ENCODE results near the gene ZNF648.
A peak's percentile ranks its signal among the peaks of the same experiment; 100 is the strongest.

Gene ZNF648

GRCh38 chr1:182064611-182065010 is 3.1 kb upstream of the ZNF648 start:
- no peak for TF ChIP-seq CTCF (IDR thresholded peaks at IDR 0.05; ENCODE audit: insufficient read depth, low read depth, low read length, missing control alignments)
- no peak for DNase-seq (ENCODE audit: low read depth)
- no peak overlapping the region for H3K4me3 ChIP-seq (ENCODE audit: low read length)

- DNase-seq (ENCODE audit: low read depth), result no peak
- H3K4me3 ChIP-seq (ENCODE audit: low read length), result no peak overlapping the region
- TF ChIP-seq CTCF (IDR thresholded peaks at IDR 0.05; ENCODE audit: insufficient read depth, low read depth, low read length, missing control alignments), result no peak
Measured at GRCh38 chr1:182062223-182062622, 711 bp upstream of the ZNF648 start.

DNA sequence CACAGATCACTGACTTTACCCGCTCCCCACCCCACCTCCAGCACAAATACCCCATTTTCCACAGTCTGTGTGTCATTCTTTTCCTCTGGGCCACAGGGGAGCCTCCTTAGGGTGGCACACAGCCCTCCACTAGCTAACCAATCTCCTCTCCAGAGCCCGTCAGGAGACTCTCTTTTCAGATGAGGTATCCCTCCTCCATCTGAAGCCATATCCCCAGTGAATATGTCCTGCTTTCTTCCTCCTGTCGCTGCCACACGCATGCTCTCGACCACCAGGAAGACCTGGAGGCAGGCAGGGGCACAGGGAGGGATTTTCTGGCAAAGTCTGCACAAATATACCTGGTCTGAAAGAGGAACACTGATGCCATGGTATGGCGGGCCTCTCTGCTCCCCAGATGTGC is 635 bp downstream of the ZNF648 start:
- no peak overlapping the region for H3K4me3 ChIP-seq (ENCODE audit: low read length)
- no peak for TF ChIP-seq CTCF (IDR thresholded peaks at IDR 0.05; ENCODE audit: insufficient read depth, low read depth, low read length, missing control alignments)
- DNase-seq (ENCODE audit: low read depth), result no peak

- no peak for DNase-seq (ENCODE audit: low read depth)
- no peak overlapping the region for H3K4me3 ChIP-seq (ENCODE audit: low read length)
- no peak for TF ChIP-seq CTCF (IDR thresholded peaks at IDR 0.05; ENCODE audit: insufficient read depth, low read depth, low read length, missing control alignments)
Measured at GRCh38 chr1:182059936-182060335, 1.6 kb downstream of the ZNF648 start.

DNA sequence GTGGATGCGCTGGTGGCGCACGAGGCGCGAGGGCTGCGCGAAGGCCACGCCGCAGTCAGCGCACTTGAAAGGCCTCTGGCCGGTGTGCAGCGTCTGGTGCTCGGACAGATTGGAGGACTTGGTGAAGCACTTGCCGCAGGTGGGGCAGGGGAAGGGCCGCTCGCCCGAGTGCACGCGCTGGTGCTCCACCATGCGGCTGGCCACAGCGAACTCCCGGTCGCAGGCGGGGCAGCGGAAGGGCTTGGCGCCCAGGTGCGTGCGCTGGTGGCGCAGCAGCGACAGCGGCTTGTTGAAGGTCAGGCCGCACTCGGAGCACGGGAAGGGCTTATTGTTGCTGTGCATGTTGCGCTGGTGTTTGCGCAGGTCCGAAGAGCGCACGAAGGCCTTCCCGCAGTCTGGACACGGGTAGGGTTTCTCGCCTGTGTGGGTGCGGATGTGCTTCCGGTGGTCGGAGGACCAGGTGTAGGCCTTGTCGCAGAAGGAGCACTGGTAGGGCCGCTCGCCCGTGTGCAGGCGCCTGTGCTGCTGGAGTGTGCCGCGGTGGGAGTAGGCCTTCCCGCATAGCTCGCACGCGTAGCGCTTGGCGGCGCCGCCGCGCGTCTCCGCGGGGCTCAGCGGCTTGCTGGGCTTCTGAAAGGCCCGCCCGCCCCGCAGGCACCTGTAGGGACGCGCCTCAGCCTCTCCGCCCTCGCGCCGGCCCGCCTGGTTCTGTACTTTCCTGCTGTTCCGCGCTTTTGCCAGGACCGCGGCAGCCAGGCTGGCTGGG is 4.7 kb downstream of the ZNF648 start:
- TF ChIP-seq CTCF (IDR thresholded peaks at IDR 0.05; ENCODE audit: insufficient read depth, low read depth, low read length, missing control alignments), result no peak
- H3K4me3 ChIP-seq (ENCODE audit: low read length), result no peak overlapping the region
- no peak for DNase-seq (ENCODE audit: low read depth)

- TF ChIP-seq CTCF (IDR thresholded peaks at IDR 0.05; ENCODE audit: insufficient read depth, low read depth, low read length, missing control alignments), result peak; percentile 64
- peak; percentile 57 for DNase-seq (ENCODE audit: low read depth)
Measured at GRCh38 chr1:182054698-182055326, 6.7 kb downstream of the ZNF648 start.

More at GRCh38 chr1:182054698-182055326, 6.7 kb downstream of the ZNF648 start:
- H3K4me3 ChIP-seq (ENCODE audit: low read length), result no peak overlapping the region

All from epithelial cell of esophagus (primary cell).